ENCODE measurements around the gene ZNF511. TPM values are rescaled to one million over a fixed set of nuclear protein-coding genes. Genes with fewer than 3 reads are reported as not detected.

ZNF511 gene
- total RNA-seq, 1 donor from 2014 or later = 51.9 TPM

DNA sequence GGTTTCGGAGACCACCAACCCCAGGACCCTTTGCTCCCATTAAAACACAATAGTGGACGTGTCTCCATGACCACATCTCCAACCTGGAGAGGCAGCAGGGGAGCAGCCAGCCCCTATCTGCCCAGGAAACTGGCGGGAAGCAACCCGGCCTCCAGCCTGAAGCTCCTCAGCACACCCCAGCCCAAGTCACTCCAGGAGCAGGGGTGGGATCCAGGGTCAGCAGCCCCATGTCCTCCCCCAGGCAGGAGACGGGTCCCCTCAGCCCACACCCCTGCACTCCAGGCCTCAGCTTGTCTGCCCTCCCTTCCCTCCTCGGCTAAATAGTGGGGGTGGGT, 32.6 kb upstream of the ZNF511 start:
- Mint-ChIP-seq H3K4me3 (peak overlapping the region; percentile 28), H3K4me1 (ENCODE audit: unreplicated experiment) (peaks cover 8% of the 10 kb centered on the region), H3K27me3 (peaks cover 3% of the 10 kb centered on the region), H3K36me3 (no peaks in the 10 kb centered on the region), H3K9me3 (no peaks in the 10 kb centered on the region), H3K27ac (peak overlapping the region; percentile 81)
- TF ChIP-seq, protein P1, sequence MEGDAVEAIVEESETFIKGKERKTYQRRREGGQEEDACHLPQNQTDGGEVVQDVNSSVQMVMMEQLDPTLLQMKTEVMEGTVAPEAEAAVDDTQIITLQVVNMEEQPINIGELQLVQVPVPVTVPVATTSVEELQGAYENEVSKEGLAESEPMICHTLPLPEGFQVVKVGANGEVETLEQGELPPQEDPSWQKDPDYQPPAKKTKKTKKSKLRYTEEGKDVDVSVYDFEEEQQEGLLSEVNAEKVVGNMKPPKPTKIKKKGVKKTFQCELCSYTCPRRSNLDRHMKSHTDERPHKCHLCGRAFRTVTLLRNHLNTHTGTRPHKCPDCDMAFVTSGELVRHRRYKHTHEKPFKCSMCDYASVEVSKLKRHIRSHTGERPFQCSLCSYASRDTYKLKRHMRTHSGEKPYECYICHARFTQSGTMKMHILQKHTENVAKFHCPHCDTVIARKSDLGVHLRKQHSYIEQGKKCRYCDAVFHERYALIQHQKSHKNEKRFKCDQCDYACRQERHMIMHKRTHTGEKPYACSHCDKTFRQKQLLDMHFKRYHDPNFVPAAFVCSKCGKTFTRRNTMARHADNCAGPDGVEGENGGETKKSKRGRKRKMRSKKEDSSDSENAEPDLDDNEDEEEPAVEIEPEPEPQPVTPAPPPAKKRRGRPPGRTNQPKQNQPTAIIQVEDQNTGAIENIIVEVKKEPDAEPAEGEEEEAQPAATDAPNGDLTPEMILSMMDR (conservative IDR thresholded peaks at IDR 0.05) = no peak
- DNase-seq (ENCODE audit: extremely low spot score, unreplicated experiment) = no peak

DNA sequence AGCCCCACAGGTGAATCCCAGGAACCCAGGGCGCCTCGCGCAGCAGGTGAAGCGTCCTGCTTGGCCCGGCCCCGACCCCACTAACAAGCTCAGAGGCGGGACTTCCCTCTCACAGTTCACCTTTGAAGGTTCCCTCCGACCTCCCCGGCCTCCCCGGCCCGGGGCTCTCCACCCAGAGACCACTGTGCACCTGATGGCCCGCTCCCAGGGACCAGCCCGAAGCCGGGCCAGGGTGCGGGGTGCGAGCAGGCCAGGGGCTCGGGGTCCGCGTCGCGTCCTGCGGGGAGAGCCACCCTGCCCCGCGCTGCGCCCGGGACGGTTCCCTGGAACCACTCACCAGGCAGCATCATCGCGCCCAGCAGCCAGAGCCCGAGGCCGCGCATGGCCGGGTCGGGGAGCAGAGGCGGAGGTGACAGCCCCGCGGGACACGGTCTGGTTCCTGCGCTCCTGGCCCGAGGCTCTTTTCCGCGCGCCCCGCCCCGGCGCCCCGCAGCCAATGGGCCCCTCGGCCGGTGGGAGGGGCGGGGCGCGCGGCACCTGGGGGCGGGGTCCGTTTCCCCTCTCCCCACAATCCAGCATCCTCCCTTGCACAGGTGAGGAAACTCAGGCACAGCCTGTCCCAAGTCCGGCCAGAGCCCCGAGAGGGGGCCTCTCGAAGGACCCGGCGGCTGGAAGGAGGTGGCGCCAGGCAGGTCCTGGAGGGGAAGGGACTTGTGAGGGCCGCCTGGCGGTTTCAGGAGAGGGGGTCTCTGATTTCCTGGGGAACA, 32.1 kb upstream of the ZNF511 start, which contains the start of gene ADAM8:
TSS of gene ADAM8 (minus strand) at position 434 of the 767 bp plus-strand sequence. CDS start at position 383, 51 bp downstream.
- H3K4me1 Mint-ChIP-seq (ENCODE audit: unreplicated experiment) = peaks cover 8% of the 10 kb centered on the region
- DNase-seq (ENCODE audit: extremely low spot score, unreplicated experiment) = no peak
- H3K27ac Mint-ChIP-seq = peak within 1 kb of the TSS; percentile 98
- H3K36me3 Mint-ChIP-seq = no peaks in the 10 kb centered on the region
- peaks cover 3% of the 10 kb centered on the region for H3K27me3 Mint-ChIP-seq
- TF ChIP-seq, protein P1 (conservative IDR thresholded peaks at IDR 0.05) = no peak
- peak within 1 kb of the TSS; percentile 28 for H3K4me3 Mint-ChIP-seq
- no peaks in the 10 kb centered on the region for H3K9me3 Mint-ChIP-seq

DNA sequence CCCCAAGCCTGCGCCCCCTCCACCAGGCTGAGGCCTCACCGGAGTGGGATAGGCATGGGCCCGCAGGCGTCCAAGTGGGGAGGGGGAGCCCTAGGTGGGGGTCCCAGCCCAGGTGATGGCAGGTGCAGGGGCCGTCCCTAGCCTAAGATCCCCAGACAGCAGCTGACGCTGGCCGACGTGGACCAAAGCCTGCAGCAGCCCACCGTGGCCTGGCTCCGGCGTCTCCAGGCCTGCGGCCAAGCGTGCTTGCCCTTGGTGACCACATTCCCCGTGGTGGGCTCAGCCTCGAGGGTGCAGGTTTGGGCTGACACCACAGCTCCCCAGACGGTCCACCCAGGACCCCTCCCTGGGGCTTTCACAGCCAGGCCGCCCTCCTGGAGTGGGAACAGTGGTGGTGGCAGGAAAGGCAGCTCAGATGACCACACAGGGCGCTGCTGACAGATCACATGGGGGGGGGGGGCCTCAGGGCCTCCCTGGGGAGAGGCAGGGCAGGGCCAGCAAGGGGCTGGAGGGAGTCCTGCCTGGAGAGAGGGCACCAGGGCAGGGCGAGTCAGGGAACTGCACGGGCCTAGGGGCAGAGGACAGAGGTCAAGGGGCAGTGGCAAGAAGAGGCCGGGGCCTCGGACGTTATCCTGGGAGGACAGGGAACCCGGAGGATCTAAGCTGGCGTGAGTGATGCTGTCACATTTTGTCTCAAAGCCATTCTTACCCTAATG, 31.3 kb upstream of the ZNF511 start:
- H3K9me3 Mint-ChIP-seq = no peaks in the 10 kb centered on the region
- peak overlapping the region; percentile 98 for H3K27ac Mint-ChIP-seq

DNA sequence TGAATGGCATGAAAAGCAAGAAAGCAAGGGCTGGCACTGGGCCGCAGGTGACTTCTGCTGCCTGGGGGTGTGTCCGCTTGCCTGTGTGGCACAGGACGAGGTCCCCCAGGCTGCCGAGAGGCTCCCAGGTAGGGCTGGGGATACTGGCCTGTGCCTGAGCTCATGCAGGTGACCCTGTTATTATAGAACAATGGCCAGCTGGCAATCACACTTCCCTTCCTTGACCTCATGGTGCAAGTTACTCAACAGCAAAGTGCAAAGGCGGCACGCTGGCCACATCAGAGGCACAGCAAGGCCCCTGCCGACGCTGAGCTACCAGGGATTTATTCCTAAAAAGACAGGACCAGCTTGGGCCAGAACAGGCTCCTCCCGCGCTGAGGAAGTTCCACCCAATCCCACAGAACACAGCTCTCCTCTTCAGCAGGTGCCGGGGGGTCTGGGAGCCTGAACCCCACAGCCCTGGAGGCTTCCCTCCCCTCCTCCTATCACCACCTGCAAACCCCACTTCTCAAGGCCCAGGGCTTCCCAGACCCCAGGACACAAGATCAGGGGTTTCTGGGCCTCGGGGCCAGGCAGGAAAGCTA, 30.6 kb upstream of the ZNF511 start:
- Mint-ChIP-seq H3K4me3 (peak overlapping the region; percentile 84), H3K27ac (peak overlapping the region; percentile 98), H3K27me3 (peaks cover 3% of the 10 kb centered on the region)

More for the DNA sequence above, 31.3 kb upstream of the ZNF511 start:
- Mint-ChIP-seq H3K36me3 (no peaks in the 10 kb centered on the region), H3K4me3 (no peak overlapping the region), H3K27me3 (peaks cover 3% of the 10 kb centered on the region), H3K4me1 (ENCODE audit: unreplicated experiment) (peaks cover 8% of the 10 kb centered on the region)
- TF ChIP-seq, protein P1 (conservative IDR thresholded peaks at IDR 0.05) = no peak
- no peak for DNase-seq (ENCODE audit: extremely low spot score, unreplicated experiment)

DNA sequence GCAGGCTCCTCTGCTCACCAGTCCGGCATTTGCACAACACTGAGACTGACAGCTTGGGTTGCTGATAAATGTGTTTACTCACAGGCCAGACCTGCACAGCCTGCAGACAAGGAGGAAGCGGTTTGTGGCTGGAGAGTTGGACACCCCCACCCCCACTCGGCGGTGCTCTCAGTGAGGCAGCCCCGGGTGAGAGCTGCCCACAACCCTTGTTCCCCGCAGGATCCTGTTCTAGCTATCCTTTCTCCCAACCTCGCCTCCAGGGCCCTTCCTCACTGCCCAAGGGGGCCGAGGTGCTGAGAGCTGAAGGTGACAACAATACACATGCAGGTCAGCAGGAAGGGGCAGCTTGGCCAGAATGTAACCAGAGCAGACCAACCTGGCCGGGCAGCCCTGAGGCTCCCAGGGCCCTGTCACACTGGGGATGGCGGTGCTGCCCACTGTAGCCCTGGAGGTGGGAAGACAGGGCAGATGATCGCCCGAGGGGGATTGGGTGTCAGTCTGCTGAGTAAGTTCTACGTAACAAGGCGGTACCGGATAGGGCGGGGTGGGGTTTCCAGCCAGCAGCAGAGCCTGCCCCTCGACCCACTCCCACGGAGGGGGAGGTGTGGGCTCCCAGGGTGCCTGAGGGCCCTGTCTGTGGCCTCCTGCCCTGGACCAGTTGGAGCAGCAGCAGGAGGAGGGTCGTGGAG, 30.0 kb upstream of the ZNF511 start:
- Mint-ChIP-seq H3K9me3 (no peaks in the 10 kb centered on the region), H3K4me3 (peak overlapping the region; percentile 84), H3K36me3 (no peaks in the 10 kb centered on the region), H3K27ac (peak overlapping the region; percentile 98), H3K27me3 (peaks cover 3% of the 10 kb centered on the region), H3K4me1 (ENCODE audit: unreplicated experiment) (peaks cover 8% of the 10 kb centered on the region)
- no peak for DNase-seq (ENCODE audit: extremely low spot score, unreplicated experiment)
- TF ChIP-seq, protein P1 (conservative IDR thresholded peaks at IDR 0.05) = no peak

More for the DNA sequence above, 30.6 kb upstream of the ZNF511 start:
- TF ChIP-seq, protein P1 (conservative IDR thresholded peaks at IDR 0.05) = no peak
- DNase-seq (ENCODE audit: extremely low spot score, unreplicated experiment) = no peak
- peaks cover 8% of the 10 kb centered on the region for H3K4me1 Mint-ChIP-seq (ENCODE audit: unreplicated experiment)
- no peaks in the 10 kb centered on the region for H3K9me3 Mint-ChIP-seq
- H3K36me3 Mint-ChIP-seq = no peaks in the 10 kb centered on the region

All from type B pancreatic cell (in vitro differentiated cells).